Measurements from ENCODE around the gene TMEM51.

TMEM51 gene

DNA sequence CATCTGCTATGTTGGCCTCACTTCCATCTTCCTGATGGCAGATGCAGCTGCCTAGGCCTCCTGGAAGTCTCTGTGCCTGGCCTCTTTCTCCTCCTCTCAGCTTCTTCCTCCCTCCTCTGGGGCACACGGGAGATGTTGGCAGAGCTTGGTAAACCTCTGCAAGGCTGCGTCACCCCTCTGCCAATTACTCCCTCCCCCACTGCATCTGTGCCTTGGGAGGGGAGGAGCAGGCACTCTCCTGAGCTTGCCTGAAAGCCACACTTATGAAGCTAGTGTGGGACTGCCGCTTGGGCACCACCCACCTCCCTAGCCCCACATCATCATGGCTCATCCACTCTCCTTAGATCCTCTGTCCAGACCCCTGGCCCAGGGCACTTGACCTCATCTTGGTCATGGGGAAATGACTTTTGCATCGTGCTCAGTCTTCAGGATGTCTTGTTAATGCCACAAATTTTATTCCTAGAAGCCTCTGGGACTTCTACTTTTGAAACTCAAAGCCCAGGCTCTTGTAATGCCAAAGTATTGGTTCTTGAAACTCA is 7.3 kb upstream of the TMEM51 start:
- no peak overlapping the region for H3K4me3 ChIP-seq (ENCODE audit: control insufficient read depth, low read depth, low read length)
- TF ChIP-seq, protein P1, sequence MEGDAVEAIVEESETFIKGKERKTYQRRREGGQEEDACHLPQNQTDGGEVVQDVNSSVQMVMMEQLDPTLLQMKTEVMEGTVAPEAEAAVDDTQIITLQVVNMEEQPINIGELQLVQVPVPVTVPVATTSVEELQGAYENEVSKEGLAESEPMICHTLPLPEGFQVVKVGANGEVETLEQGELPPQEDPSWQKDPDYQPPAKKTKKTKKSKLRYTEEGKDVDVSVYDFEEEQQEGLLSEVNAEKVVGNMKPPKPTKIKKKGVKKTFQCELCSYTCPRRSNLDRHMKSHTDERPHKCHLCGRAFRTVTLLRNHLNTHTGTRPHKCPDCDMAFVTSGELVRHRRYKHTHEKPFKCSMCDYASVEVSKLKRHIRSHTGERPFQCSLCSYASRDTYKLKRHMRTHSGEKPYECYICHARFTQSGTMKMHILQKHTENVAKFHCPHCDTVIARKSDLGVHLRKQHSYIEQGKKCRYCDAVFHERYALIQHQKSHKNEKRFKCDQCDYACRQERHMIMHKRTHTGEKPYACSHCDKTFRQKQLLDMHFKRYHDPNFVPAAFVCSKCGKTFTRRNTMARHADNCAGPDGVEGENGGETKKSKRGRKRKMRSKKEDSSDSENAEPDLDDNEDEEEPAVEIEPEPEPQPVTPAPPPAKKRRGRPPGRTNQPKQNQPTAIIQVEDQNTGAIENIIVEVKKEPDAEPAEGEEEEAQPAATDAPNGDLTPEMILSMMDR (conservative IDR thresholded peaks at IDR 0.05; ENCODE audit: control insufficient read depth, insufficient read depth, low read depth, low read length): no peak
- no peak for DNase-seq (ENCODE audit: low read depth)

DNA sequence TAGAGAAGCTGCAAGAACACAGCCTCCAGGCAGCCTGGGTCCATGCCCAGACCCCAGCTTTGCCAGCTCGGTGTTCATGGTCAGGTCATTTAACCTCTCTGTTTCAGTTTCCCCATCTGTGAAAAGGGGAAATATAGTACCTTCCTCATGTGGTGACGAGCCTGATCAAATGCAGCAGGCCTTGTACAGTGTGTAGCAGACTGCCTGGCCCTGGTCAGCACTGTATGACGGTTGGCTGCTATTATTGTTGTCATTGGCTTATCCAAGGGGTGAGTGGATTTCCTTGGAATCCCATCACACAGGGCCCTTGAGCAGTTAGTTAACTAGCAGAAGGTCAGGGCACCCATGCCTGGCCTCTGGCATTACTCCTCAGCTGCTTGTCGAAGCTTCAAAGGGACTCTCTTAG is 6.6 kb upstream of the TMEM51 start:
- TF ChIP-seq, protein P1 (conservative IDR thresholded peaks at IDR 0.05; ENCODE audit: control insufficient read depth, insufficient read depth, low read depth, low read length): no peak
- H3K4me3 ChIP-seq (ENCODE audit: control insufficient read depth, low read depth, low read length): no peak overlapping the region
- no peak for DNase-seq (ENCODE audit: low read depth)

DNA sequence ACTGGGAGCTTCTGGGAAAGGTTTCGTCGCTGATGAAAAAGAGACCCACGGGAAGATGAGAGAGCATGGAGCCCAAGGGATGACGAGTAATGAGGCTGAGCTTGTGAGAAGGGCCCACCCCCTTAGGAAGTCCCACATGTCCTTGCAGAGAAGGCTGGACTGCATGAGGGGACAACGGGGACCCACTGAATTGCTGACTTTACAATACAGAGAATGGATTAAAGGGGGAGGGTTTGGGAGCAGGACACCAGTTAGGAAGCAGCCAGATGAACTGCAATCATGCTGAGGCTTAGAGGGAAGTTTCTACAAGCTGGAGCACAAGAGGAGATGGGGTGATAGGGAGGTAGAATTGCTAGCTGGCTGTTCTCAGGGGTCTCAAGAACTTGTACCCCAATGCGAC is 5.5 kb upstream of the TMEM51 start:
- TF ChIP-seq, protein P1 (conservative IDR thresholded peaks at IDR 0.05; ENCODE audit: control insufficient read depth, insufficient read depth, low read depth, low read length): no peak
- no peak for DNase-seq (ENCODE audit: low read depth)

DNA sequence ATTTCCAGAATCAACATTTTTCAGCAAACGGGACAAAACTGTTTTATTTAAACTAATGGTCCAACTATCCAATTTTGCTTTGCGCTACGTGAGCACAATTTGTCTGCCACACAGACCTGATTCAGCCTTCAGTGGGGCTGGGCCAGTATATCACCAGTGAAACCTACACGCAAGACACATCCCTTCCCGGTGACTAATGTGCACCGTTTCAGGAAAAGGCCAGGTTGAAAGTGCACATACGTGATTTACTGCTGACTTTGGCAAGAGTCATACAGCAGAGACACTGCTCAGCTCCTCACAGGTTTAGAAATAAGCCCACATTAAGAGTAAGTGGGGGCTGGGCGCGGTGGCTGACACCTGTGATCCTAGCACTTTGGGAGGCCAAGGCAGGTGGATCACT is 5.1 kb upstream of the TMEM51 start:
- DNase-seq (ENCODE audit: low read depth): no peak
- TF ChIP-seq, protein P1 (conservative IDR thresholded peaks at IDR 0.05; ENCODE audit: control insufficient read depth, insufficient read depth, low read depth, low read length): no peak
- no peak overlapping the region for H3K4me3 ChIP-seq (ENCODE audit: control insufficient read depth, low read depth, low read length)

More for the DNA sequence above, 5.5 kb upstream of the TMEM51 start:
- no peak overlapping the region for H3K4me3 ChIP-seq (ENCODE audit: control insufficient read depth, low read depth, low read length)

DNA sequence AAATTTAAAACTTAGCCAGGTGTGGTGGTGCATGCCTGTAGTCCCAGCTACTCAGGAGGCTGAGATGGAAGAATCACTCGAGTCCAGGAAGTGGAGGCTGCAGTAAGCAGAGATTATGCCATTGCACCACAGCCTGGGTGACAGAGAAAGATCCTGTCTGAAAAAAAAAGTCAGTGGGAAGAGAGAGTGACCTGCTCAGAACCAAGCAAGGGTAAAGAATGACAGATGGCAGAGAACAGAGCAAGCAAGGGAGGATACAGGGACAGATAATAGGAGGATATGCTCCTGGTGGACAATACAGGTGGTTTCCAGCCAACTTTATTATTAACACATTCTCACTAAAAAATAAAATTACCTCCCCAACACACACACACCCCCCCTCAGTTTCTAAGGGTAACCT is 4.6 kb upstream of the TMEM51 start:
- TF ChIP-seq, protein P1 (conservative IDR thresholded peaks at IDR 0.05; ENCODE audit: control insufficient read depth, insufficient read depth, low read depth, low read length): no peak
- DNase-seq (ENCODE audit: low read depth): no peak
- no peak overlapping the region for H3K4me3 ChIP-seq (ENCODE audit: control insufficient read depth, low read depth, low read length)

DNA sequence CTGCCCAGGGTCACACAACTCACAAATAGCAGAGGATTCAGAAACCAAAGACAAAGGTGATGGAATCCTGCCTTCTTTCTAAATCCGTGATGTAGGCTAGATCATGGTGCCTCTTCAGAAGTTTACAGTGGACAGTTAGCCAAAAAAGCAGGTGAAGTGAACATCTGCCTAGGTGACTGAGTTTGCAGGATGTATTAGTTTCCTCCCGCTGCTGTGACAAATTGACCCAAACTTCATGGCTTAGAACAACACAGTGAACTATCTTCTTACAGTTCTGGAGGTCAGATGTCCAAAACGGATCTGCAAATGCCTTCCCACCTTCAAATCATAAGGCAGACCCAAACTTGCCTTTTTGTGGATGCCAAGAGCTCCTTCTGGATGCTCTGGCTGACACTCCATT is 3.2 kb upstream of the TMEM51 start:
- TF ChIP-seq, protein P1 (conservative IDR thresholded peaks at IDR 0.05; ENCODE audit: control insufficient read depth, insufficient read depth, low read depth, low read length): no peak
- DNase-seq (ENCODE audit: low read depth): no peak
- no peak overlapping the region for H3K4me3 ChIP-seq (ENCODE audit: control insufficient read depth, low read depth, low read length)

DNA sequence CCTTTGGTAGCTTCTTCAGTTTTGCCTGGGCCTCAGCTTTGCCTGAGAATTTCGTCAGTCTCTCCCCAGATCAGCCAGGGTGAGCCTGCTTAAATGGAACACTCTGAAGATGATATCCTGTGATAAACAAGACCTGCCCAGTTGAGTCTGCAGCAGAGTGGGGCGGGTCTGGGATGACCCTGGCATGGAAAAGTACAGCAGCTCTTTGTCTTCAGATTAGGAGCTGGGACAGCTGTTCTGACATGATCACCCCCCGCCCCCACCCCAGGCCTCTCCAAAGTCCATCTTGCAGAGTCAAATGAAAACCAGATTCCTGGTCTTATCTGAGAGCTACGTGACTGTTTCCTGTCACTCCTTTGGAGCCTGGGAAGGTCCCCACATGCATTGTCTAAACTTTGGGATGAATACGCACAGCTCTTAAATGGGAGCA is 2.2 kb upstream of the TMEM51 start:
- DNase-seq (ENCODE audit: low read depth): no peak
- no peak overlapping the region for H3K4me3 ChIP-seq (ENCODE audit: control insufficient read depth, low read depth, low read length)
- TF ChIP-seq, protein P1 (conservative IDR thresholded peaks at IDR 0.05; ENCODE audit: control insufficient read depth, insufficient read depth, low read depth, low read length): no peak
